ENCODE data around the gene ROBO1. TPM values are rescaled to one million over a fixed set of nuclear protein-coding genes. Genes with fewer than 3 reads are reported as not detected.

ROBO1 gene
- total and polyA plus RNA-seq, 2 donors (not counting 1 experiment from before 2014, with no cell fraction given) = 0.27 to 3.2 TPM

DNA sequence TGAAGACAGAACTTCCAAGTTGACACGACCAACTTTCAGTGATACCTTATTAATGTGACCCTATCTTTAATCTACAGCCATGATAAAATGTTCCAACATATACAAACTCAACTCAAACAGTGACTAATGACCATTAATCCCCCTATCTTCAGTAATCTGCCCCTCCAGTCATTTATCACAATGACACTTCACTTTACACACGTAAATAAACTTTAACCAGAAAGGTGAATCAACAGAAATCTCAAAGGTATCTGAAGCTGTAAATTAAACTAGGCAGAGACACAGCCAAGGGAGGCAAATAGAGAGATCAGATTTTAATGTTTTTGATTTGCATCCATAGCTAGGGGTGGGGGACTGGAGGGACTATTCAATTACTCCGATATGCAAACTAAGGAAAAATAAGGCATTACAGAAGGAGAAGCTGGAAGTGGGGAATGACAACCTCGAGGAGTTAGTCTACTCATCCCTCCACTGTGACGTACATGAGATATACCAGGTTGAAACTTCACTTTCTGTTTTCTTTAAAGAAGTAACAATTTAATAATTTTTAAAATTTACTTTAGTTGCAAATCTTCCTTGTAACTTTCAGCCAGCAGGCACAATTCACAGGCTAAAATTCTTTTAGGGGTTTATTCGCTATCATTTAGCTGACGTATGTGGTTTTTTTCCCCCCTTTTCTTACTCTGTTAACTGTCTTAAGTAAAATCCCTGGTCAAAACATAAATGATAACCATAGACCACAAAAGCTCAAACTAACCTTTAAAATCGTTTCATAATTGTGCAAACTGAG, 751.0 kb downstream of the ROBO1 start:
- H2AFZ ChIP-seq (ENCODE audit: insufficient read depth, low read depth, low read length, poor library complexity, severe bottlenecking) = no peak overlapping the region
- H3K4me1 ChIP-seq (ENCODE audit: control insufficient read depth in 2 of 2, insufficient read depth in 2 of 2, low read length in 2 of 2) = no peaks in the 10 kb centered on the region
- no peaks in the 10 kb centered on the region for H3K36me3 ChIP-seq (replicated peaks in 1 of 2; ENCODE audit: control extremely low read depth in 1 of 2, control insufficient read depth in 1 of 2, extremely low read depth in 1 of 2, insufficient read depth in 2 of 2, low read length in 1 of 2)
- Mint-ChIP-seq H3K27ac (no peak overlapping the region), H3K4me3 (no peak overlapping the region), H3K4me1 (peaks cover 5% of the 10 kb centered on the region), H3K9me3 (ENCODE audit: insufficient read depth) (no peaks in the 10 kb centered on the region), H3K27me3 (peaks cover 6% of the 10 kb centered on the region)
- H3K9ac ChIP-seq (ENCODE audit: low read length) = no peak overlapping the region
- H3K27me3 ChIP-seq (replicated peaks in 1 of 4; ENCODE audit: control extremely low read depth in 1 of 4, control insufficient read depth in 3 of 4, insufficient read depth in 4 of 4, low read length in 3 of 4) = peaks cover 0 to 7% (median 3%) of the 10 kb centered on the region in 4 experiments
- H3K79me2 ChIP-seq (ENCODE audit: control insufficient read depth, insufficient read depth, low read length) = no peaks in the 10 kb centered on the region
- H3K4me2 ChIP-seq (replicated peaks; ENCODE audit: low read depth, low read length, poor library complexity, severe bottlenecking) = no peak overlapping the region
- DNase-seq (no peak), ATAC-seq (ENCODE audit: low read depth) (no peak)
- intact Hi-C loops (cut with micrococcal nuclease) = no loop called here
- H3K27ac ChIP-seq (ENCODE audit: low read length in 2 of 2) = no peak overlapping the region
- H3K4me3 ChIP-seq (ENCODE audit: control extremely low read depth in 1 of 5, extremely low read depth in 1 of 5, insufficient read depth in 1 of 5, low read depth in 2 of 5, low read length in 4 of 5) = no peak overlapping the region
- no peaks in the 10 kb centered on the region for H4K20me1 ChIP-seq (ENCODE audit: control insufficient read depth, insufficient read depth, low read length, poor library complexity, severe bottlenecking)
- ChIA-PET POLR2A (no interaction called here), CTCF (no interaction called here)
- peaks cover 0 to 16% (median 0%) of the 10 kb centered on the region in 3 donors for H3K9me3 ChIP-seq (ENCODE audit: control extremely low read depth in 1 of 3, control insufficient read depth in 2 of 3, insufficient read depth in 1 of 3, low read length in 2 of 3)
- whole genome bisulfite sequencing (ENCODE audit: insufficient coverage) = 79% methylated on average over 3 of the region's 8 CpGs
- no peak for TF ChIP-seq EZH2 (IDR thresholded peaks at IDR 0.05; ENCODE audit: borderline replicate concordance, insufficient read depth, low read depth, low read length, poor library complexity, severe bottlenecking)
- TF ChIP-seq, protein P1, sequence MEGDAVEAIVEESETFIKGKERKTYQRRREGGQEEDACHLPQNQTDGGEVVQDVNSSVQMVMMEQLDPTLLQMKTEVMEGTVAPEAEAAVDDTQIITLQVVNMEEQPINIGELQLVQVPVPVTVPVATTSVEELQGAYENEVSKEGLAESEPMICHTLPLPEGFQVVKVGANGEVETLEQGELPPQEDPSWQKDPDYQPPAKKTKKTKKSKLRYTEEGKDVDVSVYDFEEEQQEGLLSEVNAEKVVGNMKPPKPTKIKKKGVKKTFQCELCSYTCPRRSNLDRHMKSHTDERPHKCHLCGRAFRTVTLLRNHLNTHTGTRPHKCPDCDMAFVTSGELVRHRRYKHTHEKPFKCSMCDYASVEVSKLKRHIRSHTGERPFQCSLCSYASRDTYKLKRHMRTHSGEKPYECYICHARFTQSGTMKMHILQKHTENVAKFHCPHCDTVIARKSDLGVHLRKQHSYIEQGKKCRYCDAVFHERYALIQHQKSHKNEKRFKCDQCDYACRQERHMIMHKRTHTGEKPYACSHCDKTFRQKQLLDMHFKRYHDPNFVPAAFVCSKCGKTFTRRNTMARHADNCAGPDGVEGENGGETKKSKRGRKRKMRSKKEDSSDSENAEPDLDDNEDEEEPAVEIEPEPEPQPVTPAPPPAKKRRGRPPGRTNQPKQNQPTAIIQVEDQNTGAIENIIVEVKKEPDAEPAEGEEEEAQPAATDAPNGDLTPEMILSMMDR (IDR thresholded peaks at IDR 0.05) = no peak

DNA sequence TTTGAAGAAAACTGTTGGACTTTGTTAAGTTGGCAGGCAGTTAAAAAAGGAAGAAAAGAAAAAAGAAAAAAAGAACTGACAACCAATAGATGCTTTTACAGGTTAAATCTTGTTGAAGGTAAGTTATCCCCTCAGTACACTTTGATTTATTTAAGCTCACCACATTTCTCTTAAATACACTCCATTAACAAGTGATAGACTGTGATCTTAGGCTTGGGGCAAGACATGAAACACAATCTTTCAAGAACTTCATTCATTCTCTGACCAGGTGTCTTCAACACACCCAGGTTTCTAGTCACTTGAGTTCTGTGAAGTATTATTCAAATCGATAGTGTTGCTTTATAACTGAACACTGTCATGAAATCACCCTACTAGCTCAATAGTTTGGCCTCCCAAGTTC, 751.9 kb downstream of the ROBO1 start:
- Histone ChIP-seq H3K79me2 (ENCODE audit: control insufficient read depth, insufficient read depth, low read length) (no peaks in the 10 kb centered on the region), H4K20me1 (ENCODE audit: control insufficient read depth, insufficient read depth, low read length, poor library complexity, severe bottlenecking) (no peaks in the 10 kb centered on the region), H3K27me3 (replicated peaks in 1 of 4; ENCODE audit: control extremely low read depth in 1 of 4, control insufficient read depth in 3 of 4, insufficient read depth in 4 of 4, low read length in 3 of 4) (peaks cover 0 to 7% (median 3%) of the 10 kb centered on the region in 4 experiments), H3K36me3 (replicated peaks in 1 of 2; ENCODE audit: control extremely low read depth in 1 of 2, control insufficient read depth in 1 of 2, extremely low read depth in 1 of 2, insufficient read depth in 2 of 2, low read length in 1 of 2) (no peaks in the 10 kb centered on the region), H3K9me3 (ENCODE audit: control extremely low read depth in 1 of 3, control insufficient read depth in 2 of 3, insufficient read depth in 1 of 3, low read length in 2 of 3) (peaks cover 0 to 14% (median 0%) of the 10 kb centered on the region in 3 donors), H3K27ac (ENCODE audit: low read length in 2 of 2) (no peak overlapping the region), H3K4me1 (ENCODE audit: control insufficient read depth in 2 of 2, insufficient read depth in 2 of 2, low read length in 2 of 2) (no peaks in the 10 kb centered on the region), H3K4me2 (replicated peaks; ENCODE audit: low read depth, low read length, poor library complexity, severe bottlenecking) (no peak overlapping the region), H3K4me3 (ENCODE audit: control extremely low read depth in 1 of 5, extremely low read depth in 1 of 5, insufficient read depth in 1 of 5, low read depth in 2 of 5, low read length in 4 of 5) (no peak overlapping the region), H2AFZ (ENCODE audit: insufficient read depth, low read depth, low read length, poor library complexity, severe bottlenecking) (no peak overlapping the region), H3K9ac (ENCODE audit: low read length) (no peak overlapping the region)
- intact Hi-C loops (cut with micrococcal nuclease) = no loop called here
- Mint-ChIP-seq H3K27ac (no peak overlapping the region), H3K4me3 (no peak overlapping the region), H3K4me1 (peaks cover 5% of the 10 kb centered on the region), H3K9me3 (ENCODE audit: insufficient read depth) (no peaks in the 10 kb centered on the region), H3K27me3 (peaks cover 6% of the 10 kb centered on the region)
- no CpG with 5 or more reads among the region's 1 CpG for whole genome bisulfite sequencing (ENCODE audit: insufficient coverage)
- no peak for ATAC-seq (ENCODE audit: low read depth)
- no peak for DNase-seq
- ChIA-PET POLR2A (no interaction called here), CTCF (no interaction called here)
- TF ChIP-seq, protein P1 (IDR thresholded peaks at IDR 0.05) = no peak
- no peak for TF ChIP-seq EZH2 (IDR thresholded peaks at IDR 0.05; ENCODE audit: borderline replicate concordance, insufficient read depth, low read depth, low read length, poor library complexity, severe bottlenecking)

Measured in B cell (primary cell).